Measurements from ENCODE around the gene CPAMD8. TPM values are rescaled to one million over a fixed set of nuclear protein-coding genes. Genes with fewer than 3 reads are reported as not detected.

The CPAMD8 gene
- total and polyA plus RNA-seq, 10 of the 15 experiments (the other 5 are each of a cell fraction or from before 2014, with no cell fraction given) = 0.12 to 0.97 (median 0.25) TPM; not detected in 3

GRCh38 chr19:16869331-16869972 lies 157.2 kb downstream of the CPAMD8 start:
- no peak for DNase-seq (ENCODE audit: low read depth, low spot score)
- ChIA-PET CTCF (no interaction called here), RAD21 (ENCODE audit: unreplicated experiment) (no interaction called here), POLR2A (no interaction called here), SMC1A (ENCODE audit: uncharacterized antibody, unreplicated experiment) (no interaction called here)
- Histone ChIP-seq H3K36me3 (ENCODE audit: control insufficient read depth in 2 of 2, insufficient read depth in 2 of 2, low read length in 1 of 2) (peaks cover 19 to 20% of the 10 kb centered on the region in 2 experiments; a peak in 3 of 4 replicates), H3K27ac (ENCODE audit: control insufficient read depth, insufficient read depth) (no peak overlapping the region), H3K4me2 (ENCODE audit: control insufficient read depth, insufficient read depth) (no peak overlapping the region), H3K79me2 (ENCODE audit: control insufficient read depth, insufficient read depth, low read length) (no peaks in the 10 kb centered on the region), H3K9me3 (replicated peaks; ENCODE audit: control insufficient read depth, insufficient read depth, low read length) (peaks cover 7% of the 10 kb centered on the region; the same call in 2 of the 3 replicates), H3K4me3 (no peak overlapping the region), H4K20me1 (ENCODE audit: control insufficient read depth, insufficient read depth) (no peaks in the 10 kb centered on the region), H2AFZ (ENCODE audit: control insufficient read depth, low read depth, low read length) (no peak overlapping the region), H3K27me3 (replicated peaks in 1 of 2; ENCODE audit: control insufficient read depth in 2 of 2, insufficient read depth in 2 of 2, low read length in 1 of 2) (no peaks in the 10 kb centered on the region), H3K9ac (ENCODE audit: control insufficient read depth, insufficient read depth, low read length) (no peak overlapping the region), H3K4me1 (ENCODE audit: control insufficient read depth, insufficient read depth, low read length) (no peaks in the 10 kb centered on the region)
- no peak for ATAC-seq
- in situ Hi-C loops (cut with MboI) (no loop called here), intact Hi-C loops (cut with micrococcal nuclease; ENCODE audit: unreplicated experiment) (no loop called here)
- WGBS (ENCODE audit: insufficient coverage, insufficient replicate concordance, low lambda C conversion rate, missing lambda C conversion rate) = 94% methylated on average over 30 of the region's 30 CpGs
- no peak for FAIRE-seq
- BruUV-seq (replicated peaks) = no TSS peak
- no peak for TF ChIP-seq ZNF217 (IDR thresholded peaks at IDR 0.05)
- no peak for TF ChIP-seq ZBTB40 (IDR thresholded peaks at IDR 0.05; ENCODE audit: borderline replicate concordance)
- no peak for TF ChIP-seq PAX5 (IDR thresholded peaks at IDR 0.05; ENCODE audit: borderline replicate concordance, low read depth, low read length)
- no peak for TF ChIP-seq CUX1 (IDR thresholded peaks at IDR 0.05; ENCODE audit: insufficient replicate concordance, low read depth, low read length)
- no peak for TF ChIP-seq PAX8 (IDR thresholded peaks at IDR 0.05)
- TF ChIP-seq KLF5 (IDR thresholded peaks at IDR 0.05; ENCODE audit: partially characterized antibody) = no peak
- no peak for TF ChIP-seq SMC3 (IDR thresholded peaks at IDR 0.05; ENCODE audit: borderline replicate concordance, low read length)
- TF ChIP-seq YBX1 (IDR thresholded peaks at IDR 0.05) = no peak
- no peak for TF ChIP-seq POLR2AphosphoS2 (IDR thresholded peaks at IDR 0.05; ENCODE audit: low read depth, low read length)
- TF ChIP-seq ZNF384 (IDR thresholded peaks at IDR 0.05; ENCODE audit: borderline replicate concordance, low read depth, low read length) = no peak
- no peak for TF ChIP-seq FOXK2 (IDR thresholded peaks at IDR 0.05)
- no peak for TF ChIP-seq SMAD5 (IDR thresholded peaks at IDR 0.05; ENCODE audit: low read depth)
- no peak for TF ChIP-seq PML (IDR thresholded peaks at IDR 0.05; ENCODE audit: low read length)
- TF ChIP-seq IRF3 (IDR thresholded peaks at IDR 0.05) = no peak
- no peak for TF ChIP-seq NR2C2 (IDR thresholded peaks at IDR 0.05; ENCODE audit: borderline replicate concordance, control insufficient read depth, insufficient read length, low read depth)

Measured in GM12878 (cell line).